ENCODE measurements around the gene UGT1A8.

DNA sequence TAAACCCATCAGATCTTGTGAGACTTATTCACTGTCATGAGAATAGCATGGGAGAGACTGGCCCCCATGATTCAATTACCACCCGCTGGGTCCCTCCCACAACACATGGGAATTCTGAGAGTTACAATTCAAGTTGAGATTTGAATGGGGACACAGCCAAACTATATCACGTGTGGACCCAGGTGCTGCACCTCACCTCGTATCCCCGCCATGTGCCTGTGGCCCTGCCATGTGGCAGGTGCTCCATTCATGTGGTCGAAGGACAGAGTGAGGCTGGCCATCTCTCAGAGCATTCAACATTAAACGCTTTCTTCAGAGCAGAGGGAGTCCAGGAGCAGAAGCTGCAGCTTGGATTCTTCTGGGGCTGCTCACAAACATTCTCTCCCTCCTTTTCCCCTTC is 193.0 kb downstream of the UGT1A8 start:
- TF ChIP-seq, protein P1, sequence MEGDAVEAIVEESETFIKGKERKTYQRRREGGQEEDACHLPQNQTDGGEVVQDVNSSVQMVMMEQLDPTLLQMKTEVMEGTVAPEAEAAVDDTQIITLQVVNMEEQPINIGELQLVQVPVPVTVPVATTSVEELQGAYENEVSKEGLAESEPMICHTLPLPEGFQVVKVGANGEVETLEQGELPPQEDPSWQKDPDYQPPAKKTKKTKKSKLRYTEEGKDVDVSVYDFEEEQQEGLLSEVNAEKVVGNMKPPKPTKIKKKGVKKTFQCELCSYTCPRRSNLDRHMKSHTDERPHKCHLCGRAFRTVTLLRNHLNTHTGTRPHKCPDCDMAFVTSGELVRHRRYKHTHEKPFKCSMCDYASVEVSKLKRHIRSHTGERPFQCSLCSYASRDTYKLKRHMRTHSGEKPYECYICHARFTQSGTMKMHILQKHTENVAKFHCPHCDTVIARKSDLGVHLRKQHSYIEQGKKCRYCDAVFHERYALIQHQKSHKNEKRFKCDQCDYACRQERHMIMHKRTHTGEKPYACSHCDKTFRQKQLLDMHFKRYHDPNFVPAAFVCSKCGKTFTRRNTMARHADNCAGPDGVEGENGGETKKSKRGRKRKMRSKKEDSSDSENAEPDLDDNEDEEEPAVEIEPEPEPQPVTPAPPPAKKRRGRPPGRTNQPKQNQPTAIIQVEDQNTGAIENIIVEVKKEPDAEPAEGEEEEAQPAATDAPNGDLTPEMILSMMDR (IDR thresholded peaks at IDR 0.05; ENCODE audit: low read depth, low read length): no peak
- TF ChIP-seq EZH2phosphoT487 (IDR thresholded peaks at IDR 0.05; ENCODE audit: low read depth): no peak

Measured in OCI-LY3 (cell line).